Fibroblast of lung (primary cell): ENCODE results near the gene GAS7. TPM values are rescaled to one million over a fixed set of nuclear protein-coding genes. Genes with fewer than 3 reads are reported as not detected.

ENCODE experiments used
- DNase-seq, 2 donors: peaks; one replicate each; pipeline versions ENCODE4 v3.0.0 to v3.0.0-alpha.2; 2010; ENCODE audit warnings: low read depth in 2 of 2
- H2AFZ ChIP-seq: 2 replicates; pipeline ENCODE4 v1.5.1; 2012; ENCODE audit warnings: low read length, control low read depth, inconsistent platforms
- H3K27ac ChIP-seq: 2 replicates; pipeline ENCODE4 v1.5.1; 2011; ENCODE audit warnings: low read length, control low read depth; ENCODE audit not compliant: insufficient read depth
- H3K27me3 ChIP-seq: 2 replicates; pipeline ENCODE4 v1.5.1; 2011; ENCODE audit warnings: mild to moderate bottlenecking, low read length; ENCODE audit not compliant: control insufficient read depth, insufficient read depth
- H3K36me3 ChIP-seq: 2 replicates; pipeline ENCODE4 v1.5.1; 2011; ENCODE audit warnings: low read length; ENCODE audit not compliant: control insufficient read depth, insufficient read depth
- H3K4me1 ChIP-seq: 2 replicates; pipeline ENCODE4 v1.5.1; 2011; ENCODE audit warnings: low read length; ENCODE audit not compliant: control insufficient read depth, insufficient read depth; ENCODE audit errors: extremely low read depth
- H3K4me2 ChIP-seq: 2 replicates; pipeline ENCODE4 v1.5.1; 2011; ENCODE audit warnings: low read length, control low read depth; ENCODE audit not compliant: insufficient read depth; ENCODE audit errors: extremely low read depth
- H3K4me3 ChIP-seq, 4 experiments: fragments of 200-600 bp in 1 of 4; sonication (generic) in 1 of 4; replicated peaks in 1 of 4; 2 replicates each; pipeline ENCODE4 v1.5.1; 2011 to 2016; ENCODE audit warnings: low read length in 4 of 4, low read depth in 3 of 4, mild to moderate bottlenecking in 3 of 4, control low read depth in 2 of 4, inconsistent platforms in 1 of 4, mixed read lengths in 1 of 4; ENCODE audit not compliant: insufficient read depth in 1 of 4; ENCODE audit errors: control extremely low read depth in 1 of 4
- H3K79me2 ChIP-seq: 2 replicates; pipeline ENCODE4 v1.5.1; 2012; ENCODE audit warnings: mild to moderate bottlenecking, low read length, inconsistent platforms; ENCODE audit not compliant: control insufficient read depth, insufficient read depth
- H3K9ac ChIP-seq: 2 replicates; pipeline ENCODE4 v1.5.1; 2011; ENCODE audit warnings: mild to moderate bottlenecking, low read length, control low read depth; ENCODE audit not compliant: insufficient read depth
- H3K9me3 ChIP-seq: 2 replicates; pipeline ENCODE4 v1.5.1; 2012; ENCODE audit warnings: low read depth, low read length; ENCODE audit not compliant: control insufficient read depth, insufficient read depth
- H4K20me1 ChIP-seq: 2 replicates; pipeline ENCODE4 v1.5.1; 2011; ENCODE audit warnings: low read length; ENCODE audit not compliant: control insufficient read depth, insufficient read depth; ENCODE audit errors: extremely low read depth
- CTCF ChIP-seq, 2 donors: IDR thresholded peaks in 1 of 2; conservative IDR thresholded peaks in 1 of 2; 1 replicate in 1 of 2; 2 replicates in 1 of 2; pipeline ENCODE4 v1.5.1; 2011 to 2012; ENCODE audit warnings: low read length in 2 of 2, control low read depth in 1 of 2, inconsistent platforms in 1 of 2, low read depth in 1 of 2, mild to moderate bottlenecking in 1 of 2
- EZH2 ChIP-seq: IDR thresholded peaks from 2 replicates; pipeline ENCODE4 v1.5.1; 2012; ENCODE audit warnings: low read length, control low read depth, mild to moderate bottlenecking; ENCODE audit errors: missing control alignments
- polyA plus RNA-seq, 2 donors: library from polyadenylated mRNA; depleted of rRNA in 1 of 2; stranded (reverse) in 1 of 2; unstranded in 1 of 2; fragments of >200 nt; gene quantifications; 2 replicates each; pipeline ENCODE4 v1.2.1, GENCODE V29; 2011 to 2012; ENCODE audit warnings: missing spikeins in 1 of 2
- total RNA-seq: library from RNA; depleted of rRNA; stranded (reverse); fragments of >200 nt; gene quantifications from 2 replicates; pipeline ENCODE4 v1.2.1, GENCODE V29; 2014

Gene GAS7
- total and polyA plus RNA-seq, 2 donors (not counting 1 experiment from before 2014, with no cell fraction given): 0.58 to 2.6 TPM

- no peaks in the 10 kb centered on the region for H3K27me3 ChIP-seq
- no peak for DNase-seq
- H3K27ac ChIP-seq: no peak overlapping the region
- H2AFZ ChIP-seq: no peak overlapping the region
- no peaks in the 10 kb centered on the region for H3K4me1 ChIP-seq
- no peaks in the 10 kb centered on the region for H3K36me3 ChIP-seq
- no peaks in the 10 kb centered on the region for H4K20me1 ChIP-seq
- H3K79me2 ChIP-seq: no peaks in the 10 kb centered on the region
- H3K9ac ChIP-seq: no peak overlapping the region
- H3K4me2 ChIP-seq: no peak overlapping the region
- no peak overlapping the region for H3K4me3 ChIP-seq
- TF ChIP-seq EZH2 (no peak), CTCF (conservative IDR thresholded peaks at IDR 0.05 in 1 of 2, IDR thresholded peaks at IDR 0.05 in 1 of 2; ENCODE audit: low read depth in 1 of 2, low read length in 2 of 2) (no peak)
- no peaks in the 10 kb centered on the region for H3K9me3 ChIP-seq
Measured at GRCh38 chr17:10187456-10187855, 10.9 kb downstream of the GAS7 start.

- Histone ChIP-seq H3K36me3 (no peaks in the 10 kb centered on the region), H3K27me3 (no peaks in the 10 kb centered on the region), H3K27ac (no peak overlapping the region), H3K9me3 (no peaks in the 10 kb centered on the region), H3K9ac (no peak overlapping the region), H3K79me2 (no peaks in the 10 kb centered on the region), H2AFZ (no peak overlapping the region), H3K4me2 (no peak overlapping the region), H3K4me3 (no peak overlapping the region), H3K4me1 (no peaks in the 10 kb centered on the region), H4K20me1 (no peaks in the 10 kb centered on the region)
- no peak for DNase-seq
- TF ChIP-seq EZH2: no peak
- no peak for TF ChIP-seq CTCF (conservative IDR thresholded peaks at IDR 0.05 in 1 of 2, IDR thresholded peaks at IDR 0.05 in 1 of 2; ENCODE audit: low read depth in 1 of 2, low read length in 2 of 2)
Measured at GRCh38 chr17:10186771-10187410, 11.5 kb downstream of the GAS7 start.

GRCh38 chr17:10183931-10184930, 14.2 kb downstream of the GAS7 start:
- Histone ChIP-seq H3K79me2 (no peaks in the 10 kb centered on the region), H3K9me3 (no peaks in the 10 kb centered on the region), H4K20me1 (no peaks in the 10 kb centered on the region), H3K36me3 (no peaks in the 10 kb centered on the region), H3K27me3 (no peaks in the 10 kb centered on the region), H3K9ac (no peak overlapping the region), H3K27ac (no peak overlapping the region), H3K4me2 (no peak overlapping the region), H2AFZ (no peak overlapping the region), H3K4me3 (no peak overlapping the region), H3K4me1 (no peaks in the 10 kb centered on the region)
- TF ChIP-seq CTCF (conservative IDR thresholded peaks at IDR 0.05 in 1 of 2, IDR thresholded peaks at IDR 0.05 in 1 of 2; ENCODE audit: low read depth in 1 of 2, low read length in 2 of 2) (no peak), EZH2 (no peak)
- DNase-seq: no peak
